Bronchial smooth muscle cell (primary cell): Measurements from ENCODE around the gene RANBP9. TPM values are rescaled to one million over a fixed set of nuclear protein-coding genes. Genes with fewer than 3 reads are reported as not detected.

Experiments
- total RNA-seq: library from RNA; depleted of rRNA; stranded (reverse); fragments of >200 nt; gene quantifications from 2 replicates; pipeline ENCODE4 v1.2.1, GENCODE V29; 2014

RANBP9 gene
- total RNA-seq: 29.2 and 32.8 TPM in 2 replicates

GRCh38 chr6:13711733-13712598 lies at the start of gene RANBP9:
TSS of gene RANBP9 (minus strand) at chr6:13711835. CDS start at chr6:13711505, 330 bp downstream.

GRCh38 chr6:13614926-13615791 lies 96.5 kb downstream of the RANBP9 start, which contains the start of gene NOL7:
TSS of gene NOL7 (plus strand) at chr6:13615335. CDS start at chr6:13615359, 24 bp downstream.

GRCh38 chr6:13574571-13575376 lies 136.9 kb downstream of the RANBP9 start, which contains the start of gene SIRT5:
TSS of gene SIRT5 (plus strand) at chr6:13574601. CDS start at chr6:13584111, 9,510 bp downstream.

Other genes with a start within 250 kb of the RANBP9 start
- 1.9 and 3.5 TPM in 2 replicates for gene GFOD1, start 224.2 kb downstream of the RANBP9 start, total RNA-seq
- gene SIRT5, start 137.2 kb downstream of the RANBP9 start, total RNA-seq: 4.8 and 5.7 TPM in 2 replicates
- gene NOL7, start 96.5 kb downstream of the RANBP9 start, total RNA-seq: 39.0 and 48.5 TPM in 2 replicates
- 3.6 and 7.6 TPM in 2 replicates for gene MCUR1, start 102.7 kb upstream of the RANBP9 start, total RNA-seq
- 0.32 and 0.34 TPM in 2 replicates for gene RNF182, start 213.1 kb upstream of the RANBP9 start, total RNA-seq